ENCODE results near the gene NACC1.

NACC1 gene

DNA sequence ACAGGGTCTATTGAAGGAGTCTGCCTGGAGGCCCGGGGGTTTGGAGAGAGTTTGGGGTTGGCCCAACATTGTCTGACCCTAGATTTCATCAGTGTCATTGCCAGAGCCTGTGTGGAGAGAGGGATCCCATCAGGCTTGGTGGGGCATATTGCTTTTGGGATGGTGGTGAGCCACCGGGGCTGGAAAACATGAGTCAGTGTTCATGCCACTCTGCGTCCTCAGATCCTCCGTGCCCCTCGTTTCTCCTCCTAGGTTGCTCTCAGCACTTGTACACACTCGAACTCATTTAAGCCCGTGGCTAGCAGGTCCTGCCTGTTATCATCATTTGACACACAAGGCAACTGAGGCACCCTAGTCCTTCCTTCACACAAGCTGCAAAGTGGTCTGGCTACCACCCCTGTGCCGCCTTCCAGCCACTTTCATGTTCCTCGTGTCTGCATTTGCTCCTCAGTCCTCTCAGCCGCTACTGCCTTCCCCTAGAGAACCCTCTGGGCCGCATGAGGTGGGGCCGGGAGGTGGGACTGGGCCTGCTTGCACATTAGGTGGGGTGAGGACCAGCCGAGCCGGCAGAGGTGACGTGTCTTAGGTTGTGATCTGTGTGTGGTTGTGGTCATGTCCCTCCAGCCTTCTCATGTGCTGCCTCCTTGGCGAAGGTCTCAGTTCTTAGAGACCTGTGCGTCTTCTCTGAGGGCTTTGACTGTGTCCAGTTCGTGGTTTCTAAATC, 3.6 kb downstream of the NACC1 start:
- FAIRE-seq = no peak

GRCh38 chr19:13122275-13122878, 4.3 kb downstream of the NACC1 start:
- FAIRE-seq = no peak

DNA sequence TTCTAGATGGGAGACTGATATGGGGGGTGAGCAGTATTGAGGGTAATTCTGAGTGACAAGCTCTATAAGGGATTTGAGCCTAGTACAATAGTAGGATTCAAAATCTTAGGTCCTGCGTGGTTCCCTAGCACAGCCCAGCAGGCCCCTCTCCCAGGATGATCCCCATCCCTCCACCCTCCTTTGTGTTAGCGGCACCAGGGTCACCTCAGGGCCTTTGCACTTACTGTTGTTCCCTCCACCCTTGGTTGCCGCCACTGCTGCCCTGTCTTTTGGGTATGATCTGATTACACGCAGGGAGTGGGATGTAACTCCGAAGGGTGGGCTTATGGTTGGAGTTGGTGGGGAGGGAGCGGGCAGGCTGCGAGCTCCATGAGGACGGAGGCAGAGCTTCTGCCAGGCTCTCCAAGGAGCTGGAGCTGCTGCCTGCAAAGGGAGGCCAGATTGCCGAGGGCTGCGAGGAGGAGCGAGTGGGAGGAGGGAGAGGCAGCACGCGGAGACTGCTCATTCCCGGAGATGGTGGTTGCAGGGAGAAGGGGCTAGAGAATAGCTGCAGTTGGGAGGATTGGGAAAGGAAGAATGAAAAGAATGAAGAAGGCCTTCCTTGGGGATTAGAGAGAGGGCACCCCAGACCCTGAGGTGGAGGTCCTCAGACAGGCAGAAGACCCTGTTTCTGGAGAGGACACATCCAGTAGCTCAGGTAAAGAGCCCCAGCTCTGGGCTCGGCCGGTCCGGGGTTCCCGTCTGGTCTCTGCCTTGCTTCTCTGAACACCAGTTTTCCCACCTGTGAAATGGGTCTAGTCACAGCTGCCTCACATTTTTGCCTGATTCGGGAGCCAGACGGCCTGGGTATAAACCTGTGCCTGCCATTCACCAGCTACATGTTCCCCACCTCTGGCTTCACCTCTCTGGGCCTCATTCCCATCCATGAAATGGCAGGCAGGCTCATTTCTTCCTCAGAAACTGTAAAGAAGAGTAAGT, 5.2 kb downstream of the NACC1 start:
- FAIRE-seq = no peak

- no peak for FAIRE-seq
Measured at GRCh38 chr19:13127051-13127450, 9.0 kb downstream of the NACC1 start.

GRCh38 chr19:13127811-13128575, 9.9 kb downstream of the NACC1 start:
- no peak for FAIRE-seq

GRCh38 chr19:13128583-13128982, 10.5 kb downstream of the NACC1 start:
- no peak for FAIRE-seq

- FAIRE-seq = no peak
Measured at GRCh38 chr19:13129384-13129783, 11.3 kb downstream of the NACC1 start.

DNA sequence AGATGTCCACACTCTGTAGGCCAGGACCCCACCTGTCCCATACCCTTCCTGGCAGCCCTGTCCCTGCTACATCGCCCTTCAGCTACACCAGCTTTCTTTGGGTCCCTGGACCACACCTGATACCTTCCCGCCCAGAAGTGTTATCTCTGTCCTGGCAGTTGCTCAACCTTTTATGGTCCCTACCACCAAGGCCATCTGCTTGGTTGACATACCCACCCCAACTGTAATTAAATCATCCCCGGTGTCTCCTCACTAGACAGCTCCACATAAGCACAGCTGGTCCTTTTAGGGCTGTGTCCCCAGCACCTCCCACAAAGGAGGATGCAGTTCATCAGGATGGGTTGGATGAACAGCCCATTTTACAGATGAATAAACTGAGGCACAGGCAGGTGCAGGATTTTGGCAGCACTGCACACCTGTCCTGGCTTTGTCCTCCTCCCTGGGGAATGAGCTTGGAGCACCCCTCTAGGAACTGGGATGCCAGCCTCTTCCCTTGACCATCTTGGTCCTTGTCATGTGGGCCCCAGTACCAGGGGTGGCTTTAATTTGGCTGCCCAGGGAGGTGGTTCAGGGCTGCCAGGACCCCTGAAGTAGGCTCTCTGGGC, 12.9 kb downstream of the NACC1 start:
- FAIRE-seq = no peak

DNA sequence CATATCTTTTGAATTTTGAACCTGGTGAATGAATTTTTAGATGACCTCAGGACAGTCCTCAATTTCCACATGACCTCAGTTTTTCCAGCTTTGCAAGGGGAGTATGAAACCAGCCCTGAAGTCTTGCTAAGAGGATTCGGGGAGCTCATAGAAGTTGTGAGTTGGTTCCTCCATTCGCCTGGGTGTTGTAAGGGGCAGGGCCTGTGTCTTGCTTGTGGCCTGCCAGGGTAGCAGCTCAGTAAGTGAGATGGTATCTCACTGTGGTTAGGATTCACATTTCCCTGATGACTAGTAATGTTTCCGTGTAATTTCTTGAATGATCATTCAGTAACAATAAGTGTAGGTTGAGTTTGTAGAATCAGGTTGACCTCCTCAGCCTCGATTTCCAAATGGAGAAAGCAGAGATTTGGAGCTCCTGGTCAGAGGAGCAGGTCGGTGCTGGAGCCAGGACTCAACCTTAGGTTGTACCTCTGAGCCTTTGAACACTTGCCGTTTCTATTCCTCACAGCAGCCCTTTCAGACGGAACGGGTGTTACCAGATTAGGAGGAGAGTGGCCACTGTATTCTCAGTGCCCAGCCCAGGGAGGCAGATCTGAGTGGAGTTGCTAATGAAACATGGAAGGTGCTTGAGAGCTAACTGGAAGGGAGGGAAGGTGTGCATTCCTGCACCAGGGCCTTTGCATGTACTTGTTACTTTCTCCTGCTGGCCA, 14.6 kb downstream of the NACC1 start:
- no peak for FAIRE-seq

DNA sequence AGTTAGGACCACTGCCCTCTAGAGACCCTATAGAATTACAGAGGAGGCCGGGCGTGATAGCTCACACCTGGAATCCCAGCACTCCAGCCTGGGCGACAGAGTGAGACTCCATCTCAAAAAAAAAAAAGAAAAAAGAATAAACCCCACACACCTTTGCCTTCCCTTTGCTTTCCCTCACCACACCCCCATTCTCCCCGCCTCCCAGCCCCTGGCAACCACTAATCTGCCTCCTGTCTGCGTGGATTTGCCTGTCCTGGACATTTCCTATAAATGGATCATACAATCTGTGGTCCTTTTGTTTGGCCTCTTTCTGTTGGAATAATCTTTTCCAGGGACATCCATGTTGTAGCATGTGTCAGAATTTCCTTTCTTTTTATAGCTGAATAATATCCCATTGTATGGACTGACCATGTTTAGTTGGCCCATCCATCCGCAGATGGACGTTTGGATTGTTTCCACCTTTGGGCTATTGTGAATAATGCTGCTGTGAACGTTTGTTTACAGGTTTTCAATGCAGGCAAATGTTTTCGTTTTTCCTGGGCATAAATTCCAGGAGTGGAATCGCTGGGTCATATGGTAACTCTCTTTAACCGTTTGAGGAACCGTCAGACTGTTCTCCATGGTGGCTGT, 15.3 kb downstream of the NACC1 start:
- FAIRE-seq = no peak

DNA sequence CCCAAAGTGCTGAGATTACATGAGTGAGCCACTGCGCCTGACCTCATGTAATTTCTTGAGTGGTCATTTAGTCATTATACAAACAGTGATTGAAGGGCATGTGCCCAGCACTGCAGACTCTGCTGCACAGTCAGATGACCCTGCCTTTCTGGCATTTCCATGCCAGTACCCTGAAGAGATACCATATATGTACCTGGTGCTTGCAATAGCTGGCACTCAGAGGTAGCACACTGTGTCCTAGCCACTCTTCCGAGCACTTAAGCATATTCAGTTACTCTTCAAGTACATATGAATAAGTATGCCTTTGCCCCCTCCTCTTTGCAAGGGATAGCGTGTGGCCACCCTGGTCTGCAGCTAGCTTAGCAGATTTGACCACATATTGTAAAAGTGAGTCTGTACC, 16.6 kb downstream of the NACC1 start:
- no peak for FAIRE-seq

GRCh38 chr19:13135068-13136062, 17.3 kb downstream of the NACC1 start:
- FAIRE-seq = no peak

DNA sequence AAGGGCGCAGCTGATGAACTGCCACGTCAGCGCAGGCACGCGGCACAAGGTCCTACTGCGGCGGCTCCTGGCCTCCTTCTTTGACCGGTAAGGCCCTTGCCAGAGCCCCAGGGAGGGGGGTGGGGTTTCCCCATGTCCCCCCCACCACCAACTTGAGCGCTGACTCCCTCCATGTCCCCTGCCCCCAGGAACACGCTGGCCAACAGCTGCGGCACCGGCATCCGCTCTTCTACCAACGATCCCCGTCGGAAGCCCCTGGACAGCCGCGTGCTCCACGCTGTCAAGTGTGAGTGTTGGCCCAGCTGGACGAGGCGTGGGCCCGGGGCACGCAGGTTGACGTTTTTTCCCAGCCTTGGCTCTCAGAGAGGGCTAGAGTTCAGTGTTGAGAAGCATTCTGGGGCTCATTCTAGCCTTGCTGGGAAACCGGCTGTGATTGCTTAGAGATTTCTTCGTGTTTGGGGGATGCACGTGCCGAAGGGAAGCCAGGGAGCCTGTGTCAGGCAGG, 19.3 kb downstream of the NACC1 start:
- no peak for FAIRE-seq

- FAIRE-seq = no peak
Measured at GRCh38 chr19:13138171-13138915, 20.3 kb downstream of the NACC1 start.

DNA sequence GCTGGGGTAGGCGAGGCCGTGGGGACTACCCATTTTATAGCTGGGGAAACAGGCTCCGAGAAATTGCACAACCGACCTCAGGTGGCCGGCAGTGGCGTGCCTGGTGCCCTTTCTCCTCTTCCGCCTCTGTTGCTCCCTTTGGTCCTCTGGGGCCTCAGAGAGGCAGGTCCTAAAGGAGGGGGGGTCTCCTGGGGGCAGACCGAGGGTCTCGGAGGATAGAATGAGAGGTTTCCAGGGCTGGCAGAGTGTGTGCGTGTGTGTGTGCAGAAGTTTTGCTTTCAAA, 20.8 kb downstream of the NACC1 start:
- FAIRE-seq = no peak

DNA sequence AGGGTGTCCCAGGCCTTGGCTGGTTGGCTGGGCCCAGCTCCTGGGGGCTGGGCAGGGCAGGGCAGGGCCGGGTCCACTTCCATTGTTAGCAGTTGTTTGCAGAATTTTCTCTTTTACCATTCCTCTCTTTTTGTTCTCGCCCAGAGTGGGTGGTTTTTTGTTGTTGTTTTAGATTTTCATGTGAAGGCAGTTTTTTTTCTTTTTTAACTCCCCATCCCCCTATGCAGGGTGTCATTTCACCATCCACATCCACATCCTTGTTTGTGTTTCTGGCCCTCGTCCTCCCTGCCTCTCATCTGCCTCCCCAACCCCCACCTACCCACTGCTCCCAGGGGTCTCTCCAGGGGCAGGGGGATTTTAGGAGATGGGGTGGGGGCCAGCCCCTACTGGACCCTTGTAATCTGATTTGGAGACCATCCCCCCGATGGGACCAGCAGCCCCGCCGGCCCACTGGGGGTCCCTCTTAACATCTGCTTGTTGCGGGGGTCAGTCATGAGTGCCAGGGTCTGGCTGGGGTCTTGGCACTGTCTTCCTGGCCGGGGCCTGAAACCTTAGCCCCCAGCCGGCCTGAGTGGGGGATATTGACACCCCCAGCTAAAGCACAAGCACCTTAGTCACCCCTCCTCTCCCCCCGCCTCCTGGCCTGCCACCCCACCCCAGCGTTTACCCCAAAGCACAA, 21.7 kb downstream of the NACC1 start:
- no peak for FAIRE-seq

GRCh38 chr19:13146763-13147563, 28.9 kb downstream of the NACC1 start:
- no peak for FAIRE-seq
